K562 (cell line): ENCODE measurements around the gene SESN3. TPM values are rescaled to one million over a fixed set of nuclear protein-coding genes. Genes with fewer than 3 reads are reported as not detected.

Experiments used
- ATAC-seq: fragments of 200-7000 bp; cut with Tn5 transposase; 3 replicates; pipeline ENCODE4 v1.9.1; 2020; ENCODE audit warnings: moderate library complexity
- BruUV-seq: library from RNA; stranded (reverse); fragments of 400-500 nt; replicated peaks from 2 replicates; lab custom pipeline; 2021; lab: Mats Ljungman, UMichigan
- CTCF ChIA-PET: fragments of 300-600 bp; formaldehyde crosslinking; extraction: SDS; loops from one replicate; lab custom pipeline; 2021; ENCODE audit warnings: low intra/inter-chr PET ratio; lab: Yijun Ruan, JAX
- POLR2A ChIA-PET: fragments of 300-600, 350-650 bp; sonication (Branson Sonifier 250); formaldehyde crosslinking; extraction: SDS; loops from one replicate; lab custom pipeline; 2021; ENCODE audit warnings: antibody characterized with exemption, inconsistent platforms; lab: Yijun Ruan, JAX
- DNase-seq, 4 experiments: peaks; one replicate each; pipeline versions ENCODE4 v3.0.0 to v3.0.0-alpha.2; 2011 to 2018; ENCODE audit warnings: low spot score in 3 of 4, mixed read lengths in 3 of 4; ENCODE audit errors: extremely low read depth in 1 of 4
- FAIRE-seq: peaks from 2 replicates; lab custom pipeline; 2011; peaks lifted over from hg19 to GRCh38; lab: Jason Lieb, UNC
- H2AFZ ChIP-seq: 2 replicates; pipeline ENCODE4 v1.6.0; 2011; ENCODE audit warnings: low read depth, low read length, control low read depth, inconsistent platforms
- H3K27ac ChIP-seq: fragments of 200-600 bp; 3 replicates; pipeline ENCODE4 v1.8.0; 2011; ENCODE audit warnings: low read depth, mild to moderate bottlenecking, control low read depth, inconsistent platforms, low read length, moderate library complexity, mixed read lengths; ENCODE audit errors: extremely low read depth
- H3K27me3 ChIP-seq, 2 experiments: fragments of 300-600 bp in 1 of 2; 2 replicates in 1 of 2; 3 replicates in 1 of 2; pipeline versions ENCODE4 v1.6.0 to v1.8.0; 2011; ENCODE audit warnings: inconsistent platforms in 2 of 2, low read length in 2 of 2, mild to moderate bottlenecking in 1 of 2, mixed read lengths in 1 of 2, moderate library complexity in 1 of 2; ENCODE audit not compliant: control insufficient read depth in 2 of 2, insufficient read depth in 2 of 2
- H3K36me3 ChIP-seq: fragments of 300-600 bp; 3 replicates; pipeline ENCODE4 v1.8.0; 2011; ENCODE audit warnings: mild to moderate bottlenecking, low read length, inconsistent platforms; ENCODE audit not compliant: control insufficient read depth, insufficient read depth
- H3K4me1 ChIP-seq, 2 experiments: fragments of 200-600 bp in 1 of 2; replicated peaks in 1 of 2; 2 replicates in 1 of 2; 3 replicates in 1 of 2; pipeline versions ENCODE4 v1.5.1 to v1.8.0; 2011; ENCODE audit warnings: inconsistent platforms in 2 of 2, low read length in 2 of 2, mild to moderate bottlenecking in 1 of 2, mixed read lengths in 1 of 2, moderate library complexity in 1 of 2; ENCODE audit not compliant: control insufficient read depth in 2 of 2, insufficient read depth in 2 of 2
- H3K4me2 ChIP-seq: 2 replicates; pipeline ENCODE4 v1.6.1; 2011; ENCODE audit warnings: low read length, control low read depth, inconsistent platforms, mixed read lengths; ENCODE audit not compliant: insufficient read depth
- H3K4me3 ChIP-seq: fragments of 200-600 bp; sonication (generic), shearing (Covaris generic); 2 replicates; pipeline ENCODE4 v1.5.1; 2016; ENCODE audit warnings: control low read depth, inconsistent platforms
- H3K79me2 ChIP-seq: fragments of 200-600 bp; 3 replicates; pipeline ENCODE4 v1.8.0; 2011; ENCODE audit warnings: low read length, inconsistent platforms; ENCODE audit not compliant: control insufficient read depth, insufficient read depth
- H3K9ac ChIP-seq, 2 experiments: 2 replicates each; pipeline versions ENCODE4 v1.6.0 to v1.6.1; 2011; ENCODE audit warnings: low read depth in 2 of 2, low read length in 2 of 2, control low read depth in 1 of 2, inconsistent platforms in 1 of 2, mild to moderate bottlenecking in 1 of 2, mixed read lengths in 1 of 2; ENCODE audit not compliant: insufficient read depth in 1 of 2
- H3K9me1 ChIP-seq: one replicate; pipeline ENCODE4 v1.6.0; 2011; ENCODE audit warnings: inconsistent platforms, mild to moderate bottlenecking, low read length, moderate library complexity; ENCODE audit not compliant: control insufficient read depth, insufficient read depth
- H3K9me3 ChIP-seq: replicated peaks from 2 replicates; pipeline ENCODE4 v1.5.1; 2011; ENCODE audit warnings: low read depth, low read length, inconsistent platforms; ENCODE audit not compliant: control insufficient read depth, insufficient read depth
- H4K20me1 ChIP-seq: replicated peaks from 2 replicates; pipeline ENCODE4 v1.6.1; 2011; ENCODE audit warnings: low read length, inconsistent platforms, mixed read lengths; ENCODE audit not compliant: control insufficient read depth, insufficient read depth
- BDP1 ChIP-seq: IDR thresholded peaks from 3 replicates; pipeline ENCODE4 v1.6.1; 2011; ENCODE audit not compliant: insufficient read length, insufficient read depth
- C11orf30 ChIP-seq: fragments of 450-650 bp; IDR thresholded peaks from 2 replicates; pipeline ENCODE4 v1.6.1; 2016; ENCODE audit warnings: low read depth, mild to moderate bottlenecking
- FOSL1 ChIP-seq: fragments of 200-800 bp; sonication (Bioruptor generic); conservative IDR thresholded peaks from 2 replicates; pipeline ENCODE4 v1.6.1; 2016; ENCODE audit warnings: missing genetic modification characterization, missing compliant biosample characterization
- HMG20A ChIP-seq: fragments of 450-650 bp; formaldehyde crosslinking; conservative IDR thresholded peaks from 2 replicates; pipeline ENCODE4 v1.4.0; 2020; ENCODE audit warnings: mild to moderate bottlenecking, mixed read lengths
- MAFG ChIP-seq: fragments of 450-650 bp; conservative IDR thresholded peaks from 2 replicates; pipeline ENCODE4 v1.6.1; 2016; ENCODE audit warnings: missing genetic modification characterization, missing compliant biosample characterization
- MAFK ChIP-seq: IDR thresholded peaks from 2 replicates; pipeline ENCODE4 v1.6.1; 2011; ENCODE audit warnings: low read length, improper control_type of control experiment
- NFE2 ChIP-seq: IDR thresholded peaks from 2 replicates; pipeline ENCODE4 v1.6.1; 2014; ENCODE audit warnings: antibody characterized with exemption, low read depth
- TCF7 ChIP-seq: sonication (generic); IDR thresholded peaks from 2 replicates; pipeline ENCODE4 v1.6.1; 2016; ENCODE audit warnings: antibody characterized with exemption, borderline replicate concordance
- ZBED1 ChIP-seq: IDR thresholded peaks from 2 replicates; pipeline ENCODE4 v1.6.1; 2014
- ZNF274 ChIP-seq: IDR thresholded peaks from 2 replicates; pipeline ENCODE4 v1.6.1; 2011; ENCODE audit warnings: low read depth, mild to moderate bottlenecking, low read length, moderate library complexity, borderline replicate concordance
- ZNF41 ChIP-seq: fragments of 250-450 bp; sonication (Bioruptor Pico); conservative IDR thresholded peaks from 2 replicates; pipeline ENCODE4 v1.4.0; 2020; ENCODE audit warnings: mild to moderate bottlenecking
- whole genome bisulfite sequencing: fragments of 100-300 bp; shearing (Covaris generic); methylation state at CpG from one replicate; pipeline ENCODE4 v1.1.6; 2016; ENCODE audit warnings: low coverage, mixed read lengths; ENCODE audit not compliant: insufficient coverage; ENCODE audit errors: missing lambda C conversion rate; 5-methylcytosine and 5-hydroxymethylcytosine counted together
- in situ Hi-C: fragments of 300-500 bp; cut with MboI; formaldehyde crosslinking; loops from 4 replicates; pipeline ENCODE4 v1.15.0; 2018; ENCODE audit warnings: inconsistent platforms, mixed read lengths
- intact Hi-C: fragments of 100-400 bp; cut with micrococcal nuclease; formaldehyde crosslinking; loops from 2 replicates; pipeline ENCODE4 v1.14.2; 2022
- polyA plus RNA-seq, 8 experiments: library from polyadenylated mRNA; depleted of rRNA in 4 of 8; stranded (reverse) in 5 of 8; unstranded in 3 of 8; fragments of >200 nt; fragmentation: Nextera tagmentation in 2 of 8; fragmentation: Illumina TruSeq in 1 of 8; extraction: Ambion mirVana in 2 of 8; extraction: Trizol in 1 of 8; gene quantifications; 2 replicates each; pipeline versions ENCODE4 v1.2.1 to v1.2.3, GENCODE V29; 2011 to 2014; ENCODE audit warnings: inconsistent platforms in 1 of 8, missing spikeins in 1 of 8
- total RNA-seq, 7 experiments: library from RNA; depleted of rRNA in 6 of 7; stranded (reverse); fragments of >200 nt in 6 of 7; fragmentation: Illumina TruSeq in 2 of 7; extraction: Trizol in 2 of 7; gene quantifications; 2 replicates each; pipeline versions ENCODE4 v1.2.1 to v1.2.3, GENCODE V29; 2011 to 2021; ENCODE audit warnings: low replicate concordance in 1 of 7
- TF ChIP-seq, protein P1 (sequence below): fragments of 450-650 bp; IDR thresholded peaks from 2 replicates; pipeline ENCODE4 v1.6.1; 2016; ENCODE audit warnings: antibody characterized with exemption
- TF ChIP-seq, protein P2 (sequence below): fragments of 250-450 bp; sonication (Bioruptor Pico); IDR thresholded peaks from 2 replicates; pipeline ENCODE4 v1.5.0; 2021
- TF ChIP-seq, protein P3 (sequence below): fragments of 250-450 bp; sonication (Bioruptor Pico); IDR thresholded peaks from 2 replicates; pipeline ENCODE4 v1.5.0; 2021
- TF ChIP-seq, protein P4 (sequence below): fragments of 250-450 bp; sonication (Bioruptor Pico); IDR thresholded peaks from 2 replicates; pipeline ENCODE4 v1.5.0; 2022; ENCODE audit warnings: mild to moderate bottlenecking
- TF ChIP-seq, protein P5 (sequence below): sonication (generic); formaldehyde crosslinking; IDR thresholded peaks from 2 replicates; pipeline ENCODE4 v1.8.1; 2023; ENCODE audit warnings: mild to moderate bottlenecking, missing genetic modification reagents

SESN3 gene
- total and polyA plus RNA-seq, 9 of the 15 experiments (the other 6 are each of a cell fraction or from before 2014, with no cell fraction given): 0.44 to 2.6 (median 1.5) TPM

DNA sequence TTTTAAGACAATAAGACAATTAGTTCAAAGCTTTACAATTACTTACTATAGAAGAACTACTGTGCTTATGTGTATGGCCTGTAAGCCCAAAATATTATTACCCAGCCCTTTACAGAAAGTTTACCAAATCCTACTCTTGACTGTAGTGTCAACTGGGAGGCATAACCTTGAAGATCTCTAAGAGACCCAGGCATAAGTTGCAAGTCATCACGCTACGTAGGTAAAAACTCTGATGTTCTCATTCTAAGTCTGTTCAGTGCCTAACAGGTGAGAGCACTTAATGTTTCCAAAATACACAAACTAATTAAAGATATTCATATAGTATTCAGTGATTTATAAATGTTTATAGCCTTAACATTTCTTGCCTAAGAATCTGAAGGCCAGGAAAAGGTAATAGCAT is 12.9 kb downstream of the SESN3 start:
- Histone ChIP-seq H3K4me3 (no peak overlapping the region), H3K27me3 (no peaks in the 10 kb centered on the region), H3K4me2 (no peak overlapping the region), H3K9ac (no peak overlapping the region), H3K9me1 (no peaks in the 10 kb centered on the region), H3K79me2 (no peaks in the 10 kb centered on the region), H3K9me3 (no peaks in the 10 kb centered on the region), H4K20me1 (no peaks in the 10 kb centered on the region), H2AFZ (peak overlapping the region; percentile 33), H3K4me1 (no peaks in the 10 kb centered on the region; a peak in 2 of 5 replicates), H3K36me3 (no peaks in the 10 kb centered on the region), H3K27ac (no peak overlapping the region; the same call in 2 of the 3 replicates)
- POLR2A ChIA-PET: interaction anchor here (0.8 kb wide), 1 partner anchor 11 kb away, joined by 3 read pairs; no protein-coding TSS in a partner anchor
- in situ Hi-C loops: no loop called here
- 70% methylated on average over 2 of the region's 2 CpGs for WGBS
- BruUV-seq: no TSS peak
- DNase-seq (peak in 1 of 4 experiments; percentile 19), ATAC-seq (peak; percentile 51), FAIRE-seq (no peak)
- CTCF ChIA-PET: no interaction called here
- TF ChIP-seq TCF7 (no peak), FOSL1 (no peak), BDP1 (no peak), C11orf30 (peak; percentile 57), ZNF274 (no peak), NFE2 (peak; percentile 62), MAFK (peak; percentile 13; the same call in 1 of the 2 replicates), ZBED1 (no peak), MAFG (tag) (peak; percentile 51), ZNF41 (CRISPR knock-in tag) (no peak), HMG20A (CRISPR knock-in tag) (no peak)
- TF ChIP-seq, protein P1, sequence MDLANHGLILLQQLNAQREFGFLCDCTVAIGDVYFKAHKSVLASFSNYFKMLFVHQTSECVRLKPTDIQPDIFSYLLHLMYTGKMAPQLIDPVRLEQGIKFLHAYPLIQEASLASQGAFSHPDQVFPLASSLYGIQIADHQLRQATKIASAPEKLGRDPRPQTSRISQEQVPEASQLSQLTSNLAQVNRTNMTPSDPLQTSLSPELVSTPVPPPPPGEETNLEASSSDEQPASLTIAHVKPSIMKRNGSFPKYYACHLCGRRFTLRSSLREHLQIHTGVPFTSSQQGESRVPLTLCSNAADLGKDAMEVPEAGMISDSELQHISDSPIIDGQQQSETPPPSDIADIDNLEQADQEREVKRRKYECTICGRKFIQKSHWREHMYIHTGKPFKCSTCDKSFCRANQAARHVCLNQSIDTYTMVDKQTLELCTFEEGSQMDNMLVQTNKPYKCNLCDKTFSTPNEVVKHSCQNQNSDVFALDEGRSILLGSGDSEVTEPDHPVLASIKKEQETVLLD: no peak
- TF ChIP-seq, protein P2, sequence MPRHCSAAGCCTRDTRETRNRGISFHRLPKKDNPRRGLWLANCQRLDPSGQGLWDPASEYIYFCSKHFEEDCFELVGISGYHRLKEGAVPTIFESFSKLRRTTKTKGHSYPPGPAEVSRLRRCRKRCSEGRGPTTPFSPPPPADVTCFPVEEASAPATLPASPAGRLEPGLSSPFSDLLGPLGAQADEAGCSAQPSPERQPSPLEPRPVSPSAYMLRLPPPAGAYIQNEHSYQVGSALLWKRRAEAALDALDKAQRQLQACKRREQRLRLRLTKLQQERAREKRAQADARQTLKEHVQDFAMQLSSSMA: no peak
- TF ChIP-seq, protein P3, sequence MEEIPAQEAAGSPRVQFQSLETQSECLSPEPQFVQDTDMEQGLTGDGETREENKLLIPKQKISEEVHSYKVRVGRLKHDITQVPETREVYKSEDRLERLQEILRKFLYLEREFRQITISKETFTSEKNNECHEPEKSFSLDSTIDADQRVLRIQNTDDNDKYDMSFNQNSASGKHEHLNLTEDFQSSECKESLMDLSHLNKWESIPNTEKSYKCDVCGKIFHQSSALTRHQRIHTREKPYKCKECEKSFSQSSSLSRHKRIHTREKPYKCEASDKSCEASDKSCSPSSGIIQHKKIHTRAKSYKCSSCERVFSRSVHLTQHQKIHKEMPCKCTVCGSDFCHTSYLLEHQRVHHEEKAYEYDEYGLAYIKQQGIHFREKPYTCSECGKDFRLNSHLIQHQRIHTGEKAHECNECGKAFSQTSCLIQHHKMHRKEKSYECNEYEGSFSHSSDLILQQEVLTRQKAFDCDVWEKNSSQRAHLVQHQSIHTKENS: no peak
- TF ChIP-seq, protein P4, sequence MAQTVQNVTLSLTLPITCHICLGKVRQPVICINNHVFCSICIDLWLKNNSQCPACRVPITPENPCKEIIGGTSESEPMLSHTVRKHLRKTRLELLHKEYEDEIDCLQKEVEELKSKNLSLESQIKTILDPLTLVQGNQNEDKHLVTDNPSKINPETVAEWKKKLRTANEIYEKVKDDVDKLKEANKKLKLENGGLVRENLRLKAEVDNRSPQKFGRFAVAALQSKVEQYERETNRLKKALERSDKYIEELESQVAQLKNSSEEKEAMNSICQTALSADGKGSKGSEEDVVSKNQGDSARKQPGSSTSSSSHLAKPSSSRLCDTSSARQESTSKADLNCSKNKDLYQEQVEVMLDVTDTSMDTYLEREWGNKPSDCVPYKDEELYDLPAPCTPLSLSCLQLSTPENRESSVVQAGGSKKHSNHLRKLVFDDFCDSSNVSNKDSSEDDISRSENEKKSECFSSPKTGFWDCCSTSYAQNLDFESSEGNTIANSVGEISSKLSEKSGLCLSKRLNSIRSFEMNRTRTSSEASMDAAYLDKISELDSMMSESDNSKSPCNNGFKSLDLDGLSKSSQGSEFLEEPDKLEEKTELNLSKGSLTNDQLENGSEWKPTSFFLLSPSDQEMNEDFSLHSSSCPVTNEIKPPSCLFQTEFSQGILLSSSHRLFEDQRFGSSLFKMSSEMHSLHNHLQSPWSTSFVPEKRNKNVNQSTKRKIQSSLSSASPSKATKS (CRISPR knock-in tag): no peak
- TF ChIP-seq, protein P5, sequence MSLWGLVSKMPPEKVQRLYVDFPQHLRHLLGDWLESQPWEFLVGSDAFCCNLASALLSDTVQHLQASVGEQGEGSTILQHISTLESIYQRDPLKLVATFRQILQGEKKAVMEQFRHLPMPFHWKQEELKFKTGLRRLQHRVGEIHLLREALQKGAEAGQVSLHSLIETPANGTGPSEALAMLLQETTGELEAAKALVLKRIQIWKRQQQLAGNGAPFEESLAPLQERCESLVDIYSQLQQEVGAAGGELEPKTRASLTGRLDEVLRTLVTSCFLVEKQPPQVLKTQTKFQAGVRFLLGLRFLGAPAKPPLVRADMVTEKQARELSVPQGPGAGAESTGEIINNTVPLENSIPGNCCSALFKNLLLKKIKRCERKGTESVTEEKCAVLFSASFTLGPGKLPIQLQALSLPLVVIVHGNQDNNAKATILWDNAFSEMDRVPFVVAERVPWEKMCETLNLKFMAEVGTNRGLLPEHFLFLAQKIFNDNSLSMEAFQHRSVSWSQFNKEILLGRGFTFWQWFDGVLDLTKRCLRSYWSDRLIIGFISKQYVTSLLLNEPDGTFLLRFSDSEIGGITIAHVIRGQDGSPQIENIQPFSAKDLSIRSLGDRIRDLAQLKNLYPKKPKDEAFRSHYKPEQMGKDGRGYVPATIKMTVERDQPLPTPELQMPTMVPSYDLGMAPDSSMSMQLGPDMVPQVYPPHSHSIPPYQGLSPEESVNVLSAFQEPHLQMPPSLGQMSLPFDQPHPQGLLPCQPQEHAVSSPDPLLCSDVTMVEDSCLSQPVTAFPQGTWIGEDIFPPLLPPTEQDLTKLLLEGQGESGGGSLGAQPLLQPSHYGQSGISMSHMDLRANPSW (CRISPR knock-in tag): no peak
- intact Hi-C loops: no loop called here
